Karpas-422 (cell line): ENCODE measurements around the gene GGACT. TPM values are rescaled to one million over a fixed set of nuclear protein-coding genes. Genes with fewer than 3 reads are reported as not detected.
"Not testable (repeated sequence)": the region's sequence is repeated elsewhere in the genome, so short reads cannot be mapped to it uniquely, and the experiment has no call there.

ENCODE experiments used
- DNase-seq: peaks from one replicate; pipeline ENCODE4 v3.0.0-alpha.2; 2015
- H2AFZ ChIP-seq: fragments of 200-600 bp; sonication (generic); 2 replicates; pipeline ENCODE4 v1.6.1; 2014; ENCODE audit warnings: antibody characterized with exemption, low read length, mixed read lengths
- H3K27ac ChIP-seq: fragments of 200-600 bp; sonication (generic); 2 replicates; pipeline ENCODE4 v1.5.1; 2014; ENCODE audit warnings: mild to moderate bottlenecking, low read length, moderate library complexity
- H3K27me3 ChIP-seq: fragments of 200-600 bp; sonication (generic); 2 replicates; pipeline ENCODE4 v1.6.1; 2014; ENCODE audit warnings: low read length, mixed read lengths
- H3K36me3 ChIP-seq: fragments of 200-600 bp; sonication (generic); 2 replicates; pipeline ENCODE4 v1.6.1; 2014; ENCODE audit warnings: low read length, mixed read lengths; ENCODE audit not compliant: insufficient read depth
- H3K4me1 ChIP-seq: fragments of 200-600 bp; sonication (generic); 2 replicates; pipeline ENCODE4 v1.6.1; 2014; ENCODE audit warnings: mild to moderate bottlenecking, low read length, mixed read lengths
- H3K4me2 ChIP-seq: fragments of 200-600 bp; sonication (generic); 2 replicates; pipeline ENCODE4 v1.6.1; 2014; ENCODE audit warnings: low read length, low read depth, mild to moderate bottlenecking; ENCODE audit not compliant: poor library complexity, severe bottlenecking
- H3K4me3 ChIP-seq: fragments of 200-600 bp; sonication (generic); 2 replicates; pipeline ENCODE4 v1.5.1; 2014; ENCODE audit warnings: mild to moderate bottlenecking, antibody characterized with exemption, low read length, mixed read lengths
- H3K79me2 ChIP-seq: fragments of 200-600 bp; sonication (generic); 2 replicates; pipeline ENCODE4 v1.6.1; 2014; ENCODE audit warnings: mild to moderate bottlenecking, low read length, mixed read lengths
- H3K9ac ChIP-seq: fragments of 200-600 bp; sonication (generic); 2 replicates; pipeline ENCODE4 v1.6.0; 2014; ENCODE audit warnings: low read length
- H3K9me2 ChIP-seq: fragments of 200-600 bp; sonication (generic), shearing (Covaris generic); replicated peaks from 2 replicates; pipeline ENCODE4 v1.6.0; 2014; ENCODE audit warnings: mild to moderate bottlenecking, low read length, moderate library complexity; ENCODE audit not compliant: insufficient read depth
- H3K9me3 ChIP-seq: fragments of 300-700, 200-600 bp; sonication (generic); 2 replicates; pipeline ENCODE4 v1.6.1; 2014; ENCODE audit warnings: low read length, mixed read lengths
- H4K20me1 ChIP-seq: fragments of 200-600 bp; sonication (generic); 2 replicates; pipeline ENCODE4 v1.6.1; 2014; ENCODE audit warnings: mild to moderate bottlenecking, antibody characterized with exemption, low read length, low read depth; ENCODE audit not compliant: insufficient read depth
- total RNA-seq: library from RNA; depleted of rRNA; stranded (reverse); fragments of >200 nt; shearing (Covaris generic); gene quantifications from 2 replicates; pipeline ENCODE4 v1.2.3, GENCODE V29; 2014; ENCODE audit warnings: low replicate concordance

The GGACT gene
- total RNA-seq, 1 experiment from 2014 or later: 8.8 TPM

GRCh38 chr13:100627120-100627519 lies 38.5 kb upstream of the GGACT start:
- no peaks in the 10 kb centered on the region for H3K4me1 ChIP-seq
- no peak overlapping the region for H3K4me3 ChIP-seq
- H3K27me3 ChIP-seq: no peaks in the 10 kb centered on the region
- no peaks in the 10 kb centered on the region for H3K79me2 ChIP-seq
- no peak overlapping the region for H3K27ac ChIP-seq
- H2AFZ ChIP-seq: no peak overlapping the region
- no peaks in the 10 kb centered on the region for H3K9me2 ChIP-seq
- peaks cover 30% of the 10 kb centered on the region for H3K36me3 ChIP-seq
- H3K4me2 ChIP-seq: no peak overlapping the region
- no peaks in the 10 kb centered on the region for H4K20me1 ChIP-seq
- H3K9me3 ChIP-seq: no peaks in the 10 kb centered on the region
- no peak for DNase-seq
- no peak overlapping the region for H3K9ac ChIP-seq

- Histone ChIP-seq H3K9ac (no peak overlapping the region), H3K27me3 (no peaks in the 10 kb centered on the region), H3K36me3 (peaks cover 24% of the 10 kb centered on the region), H3K79me2 (no peaks in the 10 kb centered on the region), H4K20me1 (no peaks in the 10 kb centered on the region), H3K4me1 (no peaks in the 10 kb centered on the region), H3K27ac (no peak overlapping the region), H3K9me2 (no peaks in the 10 kb centered on the region), H2AFZ (no peak overlapping the region), H3K4me2 (no peak overlapping the region), H3K4me3 (no peak overlapping the region), H3K9me3 (no peaks in the 10 kb centered on the region)
- DNase-seq: no peak
These were observed 36.9 kb upstream of the GGACT start for GRCh38 chr13:100625447-100625846.

- peaks cover 20% of the 10 kb centered on the region for H3K36me3 ChIP-seq
- no peaks in the 10 kb centered on the region for H4K20me1 ChIP-seq
- no peak overlapping the region for H3K4me2 ChIP-seq
- no peaks in the 10 kb centered on the region for H3K79me2 ChIP-seq
- H2AFZ ChIP-seq: no peak overlapping the region
- no peaks in the 10 kb centered on the region for H3K27me3 ChIP-seq
- H3K9ac ChIP-seq: no peak overlapping the region
- H3K27ac ChIP-seq: no peak overlapping the region
- H3K9me2 ChIP-seq: no peaks in the 10 kb centered on the region
- no peaks in the 10 kb centered on the region for H3K9me3 ChIP-seq
- no peaks in the 10 kb centered on the region for H3K4me1 ChIP-seq
- no peak for DNase-seq
- H3K4me3 ChIP-seq: no peak overlapping the region
These were observed 32.2 kb upstream of the GGACT start for GRCh38 chr13:100620792-100621191.

GRCh38 chr13:100619940-100620339 lies 31.4 kb upstream of the GGACT start:
- Histone ChIP-seq H3K27me3 (no peaks in the 10 kb centered on the region), H3K4me2 (no peak overlapping the region), H3K27ac (no peak overlapping the region), H3K9ac (no peak overlapping the region), H3K9me3 (no peaks in the 10 kb centered on the region), H3K9me2 (no peaks in the 10 kb centered on the region), H3K4me1 (no peaks in the 10 kb centered on the region), H3K79me2 (no peaks in the 10 kb centered on the region), H3K36me3 (peaks cover 13% of the 10 kb centered on the region), H4K20me1 (no peaks in the 10 kb centered on the region), H3K4me3 (no peak overlapping the region), H2AFZ (no peak overlapping the region)
- no peak for DNase-seq

GRCh38 chr13:100618897-100619296 lies 30.3 kb upstream of the GGACT start:
- H3K9me3 ChIP-seq, H3K27ac ChIP-seq, H2AFZ ChIP-seq, H3K9me2 ChIP-seq, H3K79me2 ChIP-seq, H3K9ac ChIP-seq, H3K36me3 ChIP-seq, H3K4me2 ChIP-seq, H3K27me3 ChIP-seq, DNase-seq, H3K4me1 ChIP-seq, H4K20me1 ChIP-seq, H3K4me3 ChIP-seq: not testable (repeated sequence)

GRCh38 chr13:100613031-100613430 lies 24.4 kb upstream of the GGACT start:
- Histone ChIP-seq H3K4me1 (peaks cover 20% of the 10 kb centered on the region), H3K9me3 (no peaks in the 10 kb centered on the region), H3K4me2 (no peak overlapping the region), H4K20me1 (no peaks in the 10 kb centered on the region), H3K4me3 (no peak overlapping the region), H3K9me2 (no peaks in the 10 kb centered on the region), H3K27ac (no peak overlapping the region), H3K27me3 (no peaks in the 10 kb centered on the region), H3K36me3 (no peaks in the 10 kb centered on the region), H3K9ac (no peak overlapping the region), H3K79me2 (no peaks in the 10 kb centered on the region), H2AFZ (no peak overlapping the region)
- DNase-seq: no peak

- DNase-seq: no peak
- H2AFZ ChIP-seq: no peak overlapping the region
- no peaks in the 10 kb centered on the region for H4K20me1 ChIP-seq
- H3K27ac ChIP-seq: no peak overlapping the region
- H3K79me2 ChIP-seq: no peaks in the 10 kb centered on the region
- H3K9me2 ChIP-seq: no peaks in the 10 kb centered on the region
- H3K36me3 ChIP-seq: no peaks in the 10 kb centered on the region
- H3K4me2 ChIP-seq: no peak overlapping the region
- no peaks in the 10 kb centered on the region for H3K9me3 ChIP-seq
- H3K9ac ChIP-seq: no peak overlapping the region
- no peak overlapping the region for H3K4me3 ChIP-seq
- no peaks in the 10 kb centered on the region for H3K27me3 ChIP-seq
- H3K4me1 ChIP-seq: peaks cover 20% of the 10 kb centered on the region
These were observed 23.3 kb upstream of the GGACT start for GRCh38 chr13:100611678-100612492.

GRCh38 chr13:100610391-100611347 lies 22.1 kb upstream of the GGACT start:
- H3K9me3 ChIP-seq: no peaks in the 10 kb centered on the region
- peak overlapping the region; percentile 50 for H2AFZ ChIP-seq
- no peaks in the 10 kb centered on the region for H3K9me2 ChIP-seq
- peak overlapping the region; percentile 34; the same call in 1 of the 2 replicates for H3K4me3 ChIP-seq
- H3K27ac ChIP-seq: peak overlapping the region; percentile 81
- H3K9ac ChIP-seq: peak overlapping the region; percentile 51
- no peaks in the 10 kb centered on the region for H4K20me1 ChIP-seq
- H3K4me1 ChIP-seq: peaks cover 20% of the 10 kb centered on the region
- H3K79me2 ChIP-seq: no peaks in the 10 kb centered on the region
- H3K36me3 ChIP-seq: no peaks in the 10 kb centered on the region
- H3K4me2 ChIP-seq: peak overlapping the region; percentile 64
- no peaks in the 10 kb centered on the region for H3K27me3 ChIP-seq
- DNase-seq: peak; percentile 85
